ENCODE data around the gene PSPH.

Gene PSPH

GRCh38 chr7:55975988-55976633, 75.1 kb downstream of the PSPH start:
- no peak overlapping the region for H3K9ac ChIP-seq (ENCODE audit: low read length)

DNA sequence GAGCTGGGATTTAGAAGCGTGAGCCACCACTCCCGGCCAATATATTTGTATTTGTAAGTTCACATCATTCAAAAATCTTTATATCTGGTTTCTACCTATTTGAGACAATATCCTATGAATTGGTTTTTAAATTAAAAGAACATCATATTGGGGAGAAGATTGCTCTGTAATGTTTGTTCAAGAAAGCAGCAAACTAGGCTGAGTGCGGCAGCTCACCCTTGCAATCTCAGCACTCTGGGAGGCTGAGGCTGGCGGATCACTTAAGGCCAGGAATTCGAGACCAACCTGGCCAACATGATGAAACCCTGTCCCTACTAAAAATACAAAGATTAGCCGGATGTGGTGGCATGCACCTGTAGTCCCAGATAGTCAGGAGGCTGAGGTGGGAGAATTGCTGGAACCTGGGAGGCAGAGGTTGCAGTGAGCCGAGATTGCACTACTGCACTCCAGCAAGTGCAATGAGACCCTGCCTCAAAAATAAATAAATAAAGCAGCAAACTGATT, 77.4 kb downstream of the PSPH start:
- Histone ChIP-seq H3K4me3 (ENCODE audit: low read length) (no peak overlapping the region), H3K27me3 (ENCODE audit: control insufficient read depth, insufficient read depth, low read length) (no peaks in the 10 kb centered on the region), H3K36me3 (ENCODE audit: control insufficient read depth, insufficient read depth, low read length) (peaks cover 6% of the 10 kb centered on the region), H3K4me1 (ENCODE audit: control insufficient read depth, insufficient read depth, low read length) (peaks cover 9% of the 10 kb centered on the region), H3K9me3 (ENCODE audit: control insufficient read depth, low read length) (no peaks in the 10 kb centered on the region), H3K9ac (ENCODE audit: low read length) (no peak overlapping the region)

More at GRCh38 chr7:55975988-55976633, 75.1 kb downstream of the PSPH start:
- Histone ChIP-seq H3K9me3 (ENCODE audit: control insufficient read depth, low read length) (no peaks in the 10 kb centered on the region), H3K4me3 (ENCODE audit: low read length) (no peak overlapping the region), H3K4me1 (ENCODE audit: control insufficient read depth, insufficient read depth, low read length) (peaks cover 3% of the 10 kb centered on the region), H3K36me3 (ENCODE audit: control insufficient read depth, insufficient read depth, low read length) (peaks cover 8% of the 10 kb centered on the region), H3K27me3 (ENCODE audit: control insufficient read depth, insufficient read depth, low read length) (no peaks in the 10 kb centered on the region)

DNA sequence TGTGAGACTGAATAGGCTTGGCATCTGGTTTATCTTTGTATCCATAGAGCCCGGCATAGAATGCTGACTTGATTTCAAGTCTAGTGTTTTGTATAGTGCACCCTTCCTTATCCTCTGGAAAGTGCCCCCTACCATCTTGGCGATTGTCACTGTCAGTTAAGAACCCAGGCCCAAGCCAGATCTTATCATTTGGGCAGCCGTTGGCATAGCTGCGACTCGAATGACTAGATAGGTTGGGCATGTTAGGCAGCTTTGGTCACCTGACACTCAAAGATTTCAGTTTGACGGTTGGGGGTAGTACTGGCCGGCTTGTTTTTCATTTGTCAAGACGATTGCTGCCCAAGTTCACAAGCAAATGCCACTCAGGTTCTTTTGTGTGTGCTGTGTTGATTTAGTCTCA, 80.3 kb downstream of the PSPH start:
- no peak overlapping the region for H3K9ac ChIP-seq (ENCODE audit: low read length)
- no peaks in the 10 kb centered on the region for H3K36me3 ChIP-seq (ENCODE audit: control insufficient read depth, insufficient read depth, low read length)
- H3K9me3 ChIP-seq (ENCODE audit: control insufficient read depth, low read length): no peaks in the 10 kb centered on the region
- H3K27me3 ChIP-seq (ENCODE audit: control insufficient read depth, insufficient read depth, low read length): no peaks in the 10 kb centered on the region
- no peak overlapping the region for H3K4me3 ChIP-seq (ENCODE audit: low read length)
- H3K4me1 ChIP-seq (ENCODE audit: control insufficient read depth, insufficient read depth, low read length): peaks cover 9% of the 10 kb centered on the region

DNA sequence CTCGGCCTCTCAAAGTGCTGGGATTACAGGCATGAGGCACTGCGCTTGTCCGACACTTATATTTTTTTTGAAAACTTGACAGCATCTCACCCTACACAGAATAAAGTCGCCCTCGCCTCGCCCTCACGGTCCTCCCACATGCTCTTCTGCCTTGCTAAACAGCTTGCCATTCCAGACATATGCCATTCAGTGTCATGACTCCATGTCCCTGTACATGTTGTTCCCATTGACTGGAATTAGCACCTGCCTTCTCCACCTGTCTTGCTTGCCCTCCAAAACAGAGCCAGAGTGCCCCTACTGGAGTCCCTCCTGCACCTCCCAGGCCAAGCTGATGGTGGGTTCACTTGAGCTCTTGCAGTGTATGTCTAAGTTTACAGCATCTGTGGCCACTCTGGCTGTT, 80.7 kb downstream of the PSPH start:
- H3K36me3 ChIP-seq (ENCODE audit: control insufficient read depth, insufficient read depth, low read length): no peaks in the 10 kb centered on the region
- no peaks in the 10 kb centered on the region for H3K27me3 ChIP-seq (ENCODE audit: control insufficient read depth, insufficient read depth, low read length)
- no peak overlapping the region for H3K9ac ChIP-seq (ENCODE audit: low read length)
- peaks cover 9% of the 10 kb centered on the region for H3K4me1 ChIP-seq (ENCODE audit: control insufficient read depth, insufficient read depth, low read length)
- no peak overlapping the region for H3K4me3 ChIP-seq (ENCODE audit: low read length)
- no peaks in the 10 kb centered on the region for H3K9me3 ChIP-seq (ENCODE audit: control insufficient read depth, low read length)

DNA sequence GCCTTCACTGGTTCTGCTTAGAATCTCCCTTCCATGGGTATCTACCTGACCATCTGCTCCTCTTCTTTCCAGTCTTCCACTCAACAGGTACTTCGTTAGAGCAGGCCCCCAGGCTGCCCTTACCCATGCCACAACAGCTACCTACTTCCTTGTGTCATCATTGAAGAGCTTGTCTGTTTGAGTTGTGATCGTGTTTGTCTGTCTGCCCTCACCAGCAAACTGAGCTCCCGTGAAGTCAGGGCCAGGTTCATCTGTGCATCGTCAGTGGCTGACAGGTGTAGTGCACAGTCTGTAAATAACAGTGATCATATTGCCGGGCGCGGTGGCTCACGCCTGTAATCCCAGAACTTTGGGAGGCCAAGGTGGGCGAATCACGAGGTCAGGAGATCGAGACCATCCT, 81.9 kb downstream of the PSPH start:
- Histone ChIP-seq H3K9me3 (ENCODE audit: control insufficient read depth, low read length) (no peaks in the 10 kb centered on the region), H3K4me3 (ENCODE audit: low read length) (no peak overlapping the region), H3K36me3 (ENCODE audit: control insufficient read depth, insufficient read depth, low read length) (no peaks in the 10 kb centered on the region), H3K27me3 (ENCODE audit: control insufficient read depth, insufficient read depth, low read length) (no peaks in the 10 kb centered on the region), H3K9ac (ENCODE audit: low read length) (no peak overlapping the region), H3K4me1 (ENCODE audit: control insufficient read depth, insufficient read depth, low read length) (peaks cover 9% of the 10 kb centered on the region)

- Histone ChIP-seq H3K27me3 (ENCODE audit: control insufficient read depth, insufficient read depth, low read length) (no peaks in the 10 kb centered on the region), H3K4me3 (ENCODE audit: low read length) (no peak overlapping the region), H3K4me1 (ENCODE audit: control insufficient read depth, insufficient read depth, low read length) (peaks cover 9% of the 10 kb centered on the region), H3K9me3 (ENCODE audit: control insufficient read depth, low read length) (no peaks in the 10 kb centered on the region), H3K36me3 (ENCODE audit: control insufficient read depth, insufficient read depth, low read length) (no peaks in the 10 kb centered on the region), H3K9ac (ENCODE audit: low read length) (no peak overlapping the region)
These were observed 84.4 kb downstream of the PSPH start for GRCh38 chr7:55966851-55967250.

DNA sequence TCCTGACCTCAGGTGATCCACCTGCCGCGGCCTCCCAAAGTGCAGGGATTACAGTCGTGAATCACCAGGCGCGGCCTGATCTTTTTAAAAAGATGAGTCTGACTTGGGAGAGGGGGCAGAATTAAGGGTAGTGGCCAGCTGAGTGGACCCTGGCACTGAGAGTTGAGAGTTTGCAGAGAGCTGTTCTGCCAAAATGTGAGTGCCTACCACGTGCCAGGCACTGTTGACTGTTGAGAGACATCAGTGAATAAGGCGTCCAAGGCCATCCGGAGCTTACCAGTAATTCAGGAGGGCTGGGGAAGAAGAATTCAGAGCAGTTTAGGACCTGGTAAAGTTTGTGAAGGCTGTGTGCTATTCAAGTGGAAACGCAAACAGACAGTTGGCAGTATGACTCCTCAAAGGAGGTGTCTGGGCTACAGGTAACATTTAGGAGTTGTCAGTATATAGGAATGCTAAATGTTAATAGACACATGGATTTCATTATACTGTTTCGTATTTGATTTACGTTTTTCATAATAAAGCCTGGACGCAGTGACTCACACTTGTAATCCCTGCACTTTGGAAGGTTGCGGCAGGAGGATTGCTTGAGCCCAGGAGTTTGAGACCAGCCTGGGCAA, 85.3 kb downstream of the PSPH start:
- Histone ChIP-seq H3K4me3 (ENCODE audit: low read length) (no peak overlapping the region), H3K4me1 (ENCODE audit: control insufficient read depth, insufficient read depth, low read length) (peaks cover 4% of the 10 kb centered on the region), H3K9ac (ENCODE audit: low read length) (peak overlapping the region; percentile 22)

GRCh38 chr7:55965100-55965470, 86.2 kb downstream of the PSPH start:
- peak overlapping the region; percentile 89 for H3K9ac ChIP-seq (ENCODE audit: low read length)
- H3K9me3 ChIP-seq (ENCODE audit: control insufficient read depth, low read length): no peaks in the 10 kb centered on the region
- H3K36me3 ChIP-seq (ENCODE audit: control insufficient read depth, insufficient read depth, low read length): no peaks in the 10 kb centered on the region
- peak overlapping the region; percentile 87 for H3K4me3 ChIP-seq (ENCODE audit: low read length)
- H3K4me1 ChIP-seq (ENCODE audit: control insufficient read depth, insufficient read depth, low read length): no peaks in the 10 kb centered on the region
- no peaks in the 10 kb centered on the region for H3K27me3 ChIP-seq (ENCODE audit: control insufficient read depth, insufficient read depth, low read length)

More for the DNA sequence above, 85.3 kb downstream of the PSPH start:
- Histone ChIP-seq H3K27me3 (ENCODE audit: control insufficient read depth, insufficient read depth, low read length) (no peaks in the 10 kb centered on the region), H3K9me3 (ENCODE audit: control insufficient read depth, low read length) (no peaks in the 10 kb centered on the region), H3K36me3 (ENCODE audit: control insufficient read depth, insufficient read depth, low read length) (no peaks in the 10 kb centered on the region)

GRCh38 chr7:55964261-55965099, 86.8 kb downstream of the PSPH start, which contains the start of gene NIPSNAP2:
NIPSNAP2 (plus strand) TSS chr7:55964585; CDS start chr7:55964610, 25 bp downstream.
- Histone ChIP-seq H3K9me3 (ENCODE audit: control insufficient read depth, low read length) (no peaks in the 10 kb centered on the region), H3K4me1 (ENCODE audit: control insufficient read depth, insufficient read depth, low read length) (no peaks in the 10 kb centered on the region), H3K9ac (ENCODE audit: low read length) (peak within 1 kb of the TSS; percentile 89), H3K36me3 (ENCODE audit: control insufficient read depth, insufficient read depth, low read length) (no peaks in the 10 kb centered on the region), H3K4me3 (ENCODE audit: low read length) (peak within 1 kb of the TSS; percentile 87), H3K27me3 (ENCODE audit: control insufficient read depth, insufficient read depth, low read length) (no peaks in the 10 kb centered on the region)

DNA sequence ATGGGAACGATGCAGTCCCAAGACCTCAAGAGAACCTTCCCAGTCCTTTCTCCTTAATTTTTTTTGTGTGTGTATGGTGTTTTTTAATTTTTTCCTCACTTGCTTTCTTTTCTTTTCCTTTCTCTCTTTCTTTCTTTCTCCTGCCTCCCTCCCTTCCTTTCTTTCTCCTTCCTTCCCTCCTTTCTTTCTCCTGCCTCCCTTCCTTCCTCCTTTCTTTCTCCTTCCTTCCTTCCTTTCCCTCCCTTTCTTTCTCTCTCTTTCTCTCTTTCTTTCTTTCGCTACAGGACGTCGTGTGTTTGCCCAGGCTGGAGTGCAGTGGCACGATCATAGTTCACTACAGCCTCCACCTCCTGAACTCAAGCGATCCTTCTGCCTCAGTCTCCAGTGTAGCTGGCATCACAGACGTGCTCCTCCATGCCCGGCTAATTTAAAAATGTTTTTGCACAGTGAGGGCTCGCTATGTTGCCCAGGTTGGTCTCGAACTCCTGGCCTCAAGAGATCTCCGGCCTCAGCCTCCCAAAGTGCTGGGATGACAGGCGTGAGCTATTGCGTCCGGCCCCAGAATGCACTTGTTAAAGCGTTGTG, 87.6 kb downstream of the PSPH start:
- Histone ChIP-seq H3K4me3 (ENCODE audit: low read length) (no peak overlapping the region), H3K36me3 (ENCODE audit: control insufficient read depth, insufficient read depth, low read length) (no peaks in the 10 kb centered on the region), H3K4me1 (ENCODE audit: control insufficient read depth, insufficient read depth, low read length) (no peaks in the 10 kb centered on the region), H3K27me3 (ENCODE audit: control insufficient read depth, insufficient read depth, low read length) (no peaks in the 10 kb centered on the region), H3K9ac (ENCODE audit: low read length) (peak overlapping the region; percentile 69), H3K9me3 (ENCODE audit: control insufficient read depth, low read length) (no peaks in the 10 kb centered on the region)

- Histone ChIP-seq H3K4me1 (ENCODE audit: control insufficient read depth, insufficient read depth, low read length) (no peaks in the 10 kb centered on the region), H3K9me3 (ENCODE audit: control insufficient read depth, low read length) (no peaks in the 10 kb centered on the region), H3K36me3 (ENCODE audit: control insufficient read depth, insufficient read depth, low read length) (no peaks in the 10 kb centered on the region), H3K27me3 (ENCODE audit: control insufficient read depth, insufficient read depth, low read length) (no peaks in the 10 kb centered on the region), H3K9ac (ENCODE audit: low read length) (no peak overlapping the region), H3K4me3 (ENCODE audit: low read length) (no peak overlapping the region)
These were observed 89.2 kb downstream of the PSPH start for GRCh38 chr7:55962014-55962413.

Data from mucosa of stomach (tissue), 1 donor.